Endodermal cell (in vitro differentiated cells): ENCODE results near the gene ATP2A2. TPM values are rescaled to one million over a fixed set of nuclear protein-coding genes. Genes with fewer than 3 reads are reported as not detected.

ENCODE experiments used
- DNase-seq: peaks from one replicate; pipeline ENCODE4 v3.0.0-alpha.2; 2017
- H3K27ac ChIP-seq: 2 replicates; pipeline ENCODE4 v1.5.1; 2013; ENCODE audit warnings: mild to moderate bottlenecking, low read depth, low read length, moderate library complexity
- H3K27me3 ChIP-seq: 2 replicates; pipeline ENCODE4 v1.6.1; 2013; ENCODE audit warnings: mild to moderate bottlenecking, low read length, moderate library complexity; ENCODE audit not compliant: insufficient read depth, control insufficient read depth, poor library complexity, severe bottlenecking
- H3K36me3 ChIP-seq: 2 replicates; pipeline ENCODE4 v1.7.0; 2013; ENCODE audit warnings: mild to moderate bottlenecking, low read length, moderate library complexity; ENCODE audit not compliant: control insufficient read depth, insufficient read depth
- H3K4me1 ChIP-seq: one replicate; pipeline ENCODE4 v1.7.0; 2013; ENCODE audit warnings: low read length; ENCODE audit not compliant: control insufficient read depth, insufficient read depth
- H3K4me3 ChIP-seq: 2 replicates; pipeline ENCODE4 v1.5.1; 2013; ENCODE audit warnings: mild to moderate bottlenecking, low read length, moderate library complexity
- H3K9ac ChIP-seq: 2 replicates; pipeline ENCODE4 v1.6.1; 2013; ENCODE audit warnings: mild to moderate bottlenecking, low read length, moderate library complexity; ENCODE audit not compliant: poor library complexity, severe bottlenecking; ENCODE audit errors: extremely low read depth
- H3K9me3 ChIP-seq: 2 replicates; pipeline ENCODE4 v1.6.1; 2013; ENCODE audit warnings: mild to moderate bottlenecking, low read length, moderate library complexity; ENCODE audit not compliant: control insufficient read depth
- H3K27ac Mint-ChIP-seq: 2 replicates; pipeline ENCODE4 v1.8.0; 2020; ENCODE audit warnings: mixed read lengths
- H3K27me3 Mint-ChIP-seq: 2 replicates; pipeline ENCODE4 v1.8.0; 2021; ENCODE audit warnings: mild to moderate bottlenecking, mixed read lengths; ENCODE audit not compliant: insufficient read depth
- H3K36me3 Mint-ChIP-seq: 2 replicates; pipeline ENCODE4 v1.8.0; 2020; ENCODE audit warnings: low read depth, mixed read lengths
- H3K4me1 Mint-ChIP-seq: 2 replicates; pipeline ENCODE4 v1.8.0; 2020; ENCODE audit warnings: mixed read lengths
- H3K4me3 Mint-ChIP-seq: 2 replicates; pipeline ENCODE4 v1.8.0; 2020; ENCODE audit warnings: mild to moderate bottlenecking, moderate library complexity, mixed read lengths
- H3K9me3 Mint-ChIP-seq: 2 replicates; pipeline ENCODE4 v1.8.0; 2020; ENCODE audit warnings: mild to moderate bottlenecking, mixed read lengths
- whole genome bisulfite sequencing, 2 experiments: methylation state at CpG; one replicate each; pipeline versions ENCODE4 v1.1.5 to v1.1.7; 2013; ENCODE audit warnings: missing lambda C conversion rate in 2 of 2, mixed read lengths in 1 of 2; ENCODE audit not compliant: insufficient coverage in 1 of 2, insufficient read length in 1 of 2; 5-methylcytosine and 5-hydroxymethylcytosine counted together
- total RNA-seq, 2 donors: library from RNA; stranded (reverse); fragmentation: NEBNext Ultra II Directional in 1 of 2; extraction: Animal tissue kit (Norgen Biotek cat#: 25700) in 1 of 2; gene quantifications; 2 replicates in 1 of 2; 3 replicates in 1 of 2; pipeline ENCODE4 v1.2.1, GENCODE V29; 2021
- TF ChIP-seq, protein P1 (sequence below): fragments of 200-600 bp; sonication (generic); conservative IDR thresholded peaks from 2 replicates; pipeline ENCODE4 v1.5.0; 2021; ENCODE audit warnings: antibody characterized with exemption, mild to moderate bottlenecking

ATP2A2 gene
- total RNA-seq, 2 donors from 2014 or later: 151 to 235 TPM

DNA sequence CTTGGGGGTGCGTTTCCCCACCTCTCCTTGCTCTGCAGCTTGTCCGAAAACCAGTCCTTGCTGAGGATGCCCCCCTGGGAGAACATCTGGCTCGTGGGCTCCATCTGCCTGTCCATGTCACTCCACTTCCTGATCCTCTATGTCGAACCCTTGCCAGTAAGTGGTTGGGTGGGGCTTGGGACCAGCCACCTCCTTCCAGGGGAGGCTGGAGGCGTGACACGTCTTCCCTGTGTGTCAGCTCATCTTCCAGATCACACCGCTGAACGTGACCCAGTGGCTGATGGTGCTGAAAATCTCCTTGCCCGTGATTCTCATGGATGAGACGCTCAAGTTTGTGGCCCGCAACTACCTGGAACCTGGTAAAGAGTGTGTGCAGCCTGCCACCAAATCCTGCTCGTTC, 64.9 kb downstream of the ATP2A2 start:
- peaks cover 94% of the 10 kb centered on the region for H3K36me3 Mint-ChIP-seq
- H3K36me3 ChIP-seq: peaks cover 100% of the 10 kb centered on the region
- H3K27ac ChIP-seq: no peak overlapping the region
- no peaks in the 10 kb centered on the region for H3K27me3 ChIP-seq
- WGBS, 2 experiments: 96 to 99% methylated on average over 10 to 12 of the region's 12 CpGs
- no peak overlapping the region for H3K9ac ChIP-seq
- no peaks in the 10 kb centered on the region for H3K9me3 Mint-ChIP-seq
- H3K4me1 Mint-ChIP-seq: no peaks in the 10 kb centered on the region
- no peak overlapping the region for H3K4me3 Mint-ChIP-seq
- peak; percentile 55 for DNase-seq
- H3K4me1 ChIP-seq: no peaks in the 10 kb centered on the region
- no peak overlapping the region for H3K4me3 ChIP-seq
- no peak overlapping the region for H3K27ac Mint-ChIP-seq
- no peaks in the 10 kb centered on the region for H3K9me3 ChIP-seq
- TF ChIP-seq, protein P1, sequence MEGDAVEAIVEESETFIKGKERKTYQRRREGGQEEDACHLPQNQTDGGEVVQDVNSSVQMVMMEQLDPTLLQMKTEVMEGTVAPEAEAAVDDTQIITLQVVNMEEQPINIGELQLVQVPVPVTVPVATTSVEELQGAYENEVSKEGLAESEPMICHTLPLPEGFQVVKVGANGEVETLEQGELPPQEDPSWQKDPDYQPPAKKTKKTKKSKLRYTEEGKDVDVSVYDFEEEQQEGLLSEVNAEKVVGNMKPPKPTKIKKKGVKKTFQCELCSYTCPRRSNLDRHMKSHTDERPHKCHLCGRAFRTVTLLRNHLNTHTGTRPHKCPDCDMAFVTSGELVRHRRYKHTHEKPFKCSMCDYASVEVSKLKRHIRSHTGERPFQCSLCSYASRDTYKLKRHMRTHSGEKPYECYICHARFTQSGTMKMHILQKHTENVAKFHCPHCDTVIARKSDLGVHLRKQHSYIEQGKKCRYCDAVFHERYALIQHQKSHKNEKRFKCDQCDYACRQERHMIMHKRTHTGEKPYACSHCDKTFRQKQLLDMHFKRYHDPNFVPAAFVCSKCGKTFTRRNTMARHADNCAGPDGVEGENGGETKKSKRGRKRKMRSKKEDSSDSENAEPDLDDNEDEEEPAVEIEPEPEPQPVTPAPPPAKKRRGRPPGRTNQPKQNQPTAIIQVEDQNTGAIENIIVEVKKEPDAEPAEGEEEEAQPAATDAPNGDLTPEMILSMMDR: no peak
- H3K27me3 Mint-ChIP-seq: no peaks in the 10 kb centered on the region

- Histone ChIP-seq H3K9me3 (no peaks in the 10 kb centered on the region), H3K9ac (no peak overlapping the region), H3K36me3 (peaks cover 88% of the 10 kb centered on the region), H3K4me3 (no peak overlapping the region), H3K4me1 (no peaks in the 10 kb centered on the region), H3K27ac (no peak overlapping the region), H3K27me3 (no peaks in the 10 kb centered on the region)
- no peak overlapping the region for H3K27ac Mint-ChIP-seq
- no peaks in the 10 kb centered on the region for H3K9me3 Mint-ChIP-seq
- H3K4me1 Mint-ChIP-seq: no peaks in the 10 kb centered on the region
- 97 to 100% methylated on average over 3 to 8 of the region's 8 CpGs for WGBS, 2 experiments
- TF ChIP-seq, protein P1: no peak
- H3K27me3 Mint-ChIP-seq: no peaks in the 10 kb centered on the region
- peak; percentile 47 for DNase-seq
- no peak overlapping the region for H3K4me3 Mint-ChIP-seq
- peaks cover 85% of the 10 kb centered on the region for H3K36me3 Mint-ChIP-seq
Observed at GRCh38 chr12:110347767-110348166, 66.7 kb downstream of the ATP2A2 start.

GRCh38 chr12:110348431-110349059, 67.5 kb downstream of the ATP2A2 start:
- no peaks in the 10 kb centered on the region for H3K27me3 ChIP-seq
- H3K36me3 ChIP-seq: peaks cover 80% of the 10 kb centered on the region
- WGBS, 2 experiments: 96% methylated on average over 6 to 7 of the region's 7 CpGs
- no peaks in the 10 kb centered on the region for H3K4me1 Mint-ChIP-seq
- no peak overlapping the region for H3K9ac ChIP-seq
- H3K27me3 Mint-ChIP-seq: no peaks in the 10 kb centered on the region
- no peak overlapping the region for H3K27ac Mint-ChIP-seq
- H3K4me3 ChIP-seq: no peak overlapping the region
- peaks cover 78% of the 10 kb centered on the region for H3K36me3 Mint-ChIP-seq
- peak; percentile 41 for DNase-seq
- H3K4me3 Mint-ChIP-seq: no peak overlapping the region
- no peak overlapping the region for H3K27ac ChIP-seq
- TF ChIP-seq, protein P1: no peak
- no peaks in the 10 kb centered on the region for H3K9me3 Mint-ChIP-seq
- H3K9me3 ChIP-seq: no peaks in the 10 kb centered on the region
- no peaks in the 10 kb centered on the region for H3K4me1 ChIP-seq
